Gastrocnemius medialis (tissue), 4 donors: Measurements from ENCODE around the gene SERTAD3. TPM values are rescaled to one million over a fixed set of nuclear protein-coding genes. Genes with fewer than 3 reads are reported as not detected.
A peak's percentile ranks its signal among the peaks of the same experiment; 100 is the strongest.
"Not testable (repeated sequence)": the region's sequence is repeated elsewhere in the genome, so short reads cannot be mapped to it uniquely, and the experiment has no call there.

ENCODE experiments used
- ATAC-seq, 2 donors: fragments of 150-250 bp; one replicate each; pipeline ENCODE4 v1.9.1; 2016
- DNase-seq, 2 donors: peaks; one replicate each; pipeline ENCODE4 v3.0.0-alpha.2; 2019
- H3K27ac ChIP-seq, 4 donors: fragments of 200-600 bp; sonication (generic); 1 replicate in 1 of 4; 2 replicates in 3 of 4; pipeline ENCODE4 v1.5.1; 2016 to 2018; ENCODE audit warnings: mild to moderate bottlenecking in 2 of 4, moderate library complexity in 1 of 4
- H3K27me3 ChIP-seq, 3 donors: fragments of 200-600 bp; sonication (generic) in 2 of 3; 1 replicate in 1 of 3; 2 replicates in 2 of 3; pipeline versions ENCODE4 v1.5.1 to v1.6.0; 2016 to 2019; ENCODE audit warnings: mild to moderate bottlenecking in 1 of 3, moderate library complexity in 1 of 3
- H3K36me3 ChIP-seq, 2 donors: fragments of 200-600 bp; sonication (generic) in 1 of 2; one replicate each; pipeline ENCODE4 v1.5.1; 2017 to 2018
- H3K4me1 ChIP-seq, 2 donors: fragments of 200-600 bp; sonication (generic) in 1 of 2; one replicate each; pipeline ENCODE4 v1.5.1; 2016 to 2017; ENCODE audit warnings: mild to moderate bottlenecking in 2 of 2
- H3K4me3 ChIP-seq, 4 donors: fragments of 200-600 bp; sonication (generic) in 3 of 4; 1 replicate in 1 of 4; 2 replicates in 3 of 4; pipeline ENCODE4 v1.5.1; 2016 to 2019; ENCODE audit warnings: mild to moderate bottlenecking in 2 of 4
- H3K9me3 ChIP-seq, 3 donors: fragments of 200-600 bp; sonication (generic) in 2 of 3; 1 replicate in 1 of 3; 2 replicates in 2 of 3; pipeline ENCODE4 v1.5.1; 2016 to 2019
- POLR2A ChIP-seq, 2 donors: fragments of 450-650 bp; IDR thresholded peaks; one replicate each; pipeline ENCODE4 v1.6.1; 2017; ENCODE audit warnings: antibody characterized with exemption in 2 of 2, mild to moderate bottlenecking in 2 of 2, moderate library complexity in 2 of 2
- in situ Hi-C, 4 donors: fragments of 200-750 bp; cut with MboI; loops; one replicate each; pipeline versions ENCODE4 v1.15.0 to v1.8.0; 2017; ENCODE audit warnings: low sequenced_read_pairs in 4 of 4
- intact Hi-C: fragments of 100-400 bp; cut with DNase I; formaldehyde crosslinking; loops from one replicate; pipeline ENCODE4 v1.15.1; 2023; ENCODE audit warnings: low total_unique reads
- total RNA-seq, 4 donors: library from RNA; depleted of rRNA; stranded (reverse); fragments of >200 nt; gene quantifications; one replicate each; pipeline versions ENCODE4 v1.1.0 to v1.2.3, GENCODE V29; 2016
- TF ChIP-seq, protein P1 (sequence below), 5 experiments: fragments of 450-650 bp in 3 of 5; fragments of 200-600 bp in 2 of 5; sonication (generic) in 2 of 5; IDR thresholded peaks in 4 of 5; conservative IDR thresholded peaks in 1 of 5; 1 replicate in 4 of 5; 2 replicates in 1 of 5; pipeline ENCODE4 v1.5.1; 2016 to 2019; ENCODE audit warnings: antibody characterized with exemption in 5 of 5, mild to moderate bottlenecking in 3 of 5, moderate library complexity in 3 of 5

Gene SERTAD3
- total RNA-seq, 4 donors from 2014 or later, result 12.7 to 24.4 (median 18.1) TPM

DNA sequence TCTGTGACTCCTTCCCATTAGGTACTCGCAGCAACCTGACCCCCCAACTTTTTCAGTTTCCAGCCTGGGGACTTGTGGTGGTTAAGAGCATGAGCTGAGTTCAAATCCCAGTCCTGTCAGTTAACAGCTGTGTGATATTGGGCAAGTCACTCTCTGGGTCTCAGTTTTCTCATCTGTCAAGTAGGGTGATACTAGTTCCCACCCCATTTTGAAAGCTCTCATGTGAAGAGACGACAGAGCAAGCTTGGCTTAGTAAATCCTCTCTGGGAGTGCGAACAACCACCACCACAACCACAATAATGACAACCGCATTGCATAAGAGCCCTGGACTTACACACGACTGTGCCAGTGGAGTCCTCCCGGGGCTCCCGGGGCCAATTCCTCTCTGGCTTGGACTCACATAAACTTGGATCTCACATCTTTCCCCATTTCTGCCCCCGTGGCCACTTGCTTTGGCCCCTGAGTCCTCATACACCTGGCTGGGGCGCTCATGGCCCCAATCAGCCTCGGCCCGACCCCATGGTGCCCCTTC, 21.0 kb upstream of the SERTAD3 start:
- in situ Hi-C loops, result loop anchor here in 1 of 4 donors (10.0 kb wide), 1 partner anchor 50 kb away; the partner anchor contains the start of gene PRX
- ATAC-seq, result peak; percentile 25 to 26
- intact Hi-C loops, result loop anchor here (1.0 to 10.0 kb wide), 7 partner anchors 21 to 630 kb away; partner anchors contain the start of genes C19orf47, DYRK1B, EGLN2 and PLD3
- Histone ChIP-seq H3K9me3 (no peaks in the 10 kb centered on the region), H3K4me1 (peaks cover 5 to 22% of the 10 kb centered on the region in 2 donors), H3K27ac (peak overlapping the region; percentile 97 to 100 (median 98)), H3K36me3 (no peaks in the 10 kb centered on the region), H3K4me3 (peak overlapping the region; percentile 81 to 100 (median 88)), H3K27me3 (no peaks in the 10 kb centered on the region)
- peak in 1 of 2 donors; percentile 67 for DNase-seq
- no peak for TF ChIP-seq POLR2A (IDR thresholded peaks at IDR 0.05)
- TF ChIP-seq, protein P1, sequence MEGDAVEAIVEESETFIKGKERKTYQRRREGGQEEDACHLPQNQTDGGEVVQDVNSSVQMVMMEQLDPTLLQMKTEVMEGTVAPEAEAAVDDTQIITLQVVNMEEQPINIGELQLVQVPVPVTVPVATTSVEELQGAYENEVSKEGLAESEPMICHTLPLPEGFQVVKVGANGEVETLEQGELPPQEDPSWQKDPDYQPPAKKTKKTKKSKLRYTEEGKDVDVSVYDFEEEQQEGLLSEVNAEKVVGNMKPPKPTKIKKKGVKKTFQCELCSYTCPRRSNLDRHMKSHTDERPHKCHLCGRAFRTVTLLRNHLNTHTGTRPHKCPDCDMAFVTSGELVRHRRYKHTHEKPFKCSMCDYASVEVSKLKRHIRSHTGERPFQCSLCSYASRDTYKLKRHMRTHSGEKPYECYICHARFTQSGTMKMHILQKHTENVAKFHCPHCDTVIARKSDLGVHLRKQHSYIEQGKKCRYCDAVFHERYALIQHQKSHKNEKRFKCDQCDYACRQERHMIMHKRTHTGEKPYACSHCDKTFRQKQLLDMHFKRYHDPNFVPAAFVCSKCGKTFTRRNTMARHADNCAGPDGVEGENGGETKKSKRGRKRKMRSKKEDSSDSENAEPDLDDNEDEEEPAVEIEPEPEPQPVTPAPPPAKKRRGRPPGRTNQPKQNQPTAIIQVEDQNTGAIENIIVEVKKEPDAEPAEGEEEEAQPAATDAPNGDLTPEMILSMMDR (IDR thresholded peaks at IDR 0.05 in 4 of 5, conservative IDR thresholded peaks at IDR 0.05 in 1 of 5), result no peak

DNA sequence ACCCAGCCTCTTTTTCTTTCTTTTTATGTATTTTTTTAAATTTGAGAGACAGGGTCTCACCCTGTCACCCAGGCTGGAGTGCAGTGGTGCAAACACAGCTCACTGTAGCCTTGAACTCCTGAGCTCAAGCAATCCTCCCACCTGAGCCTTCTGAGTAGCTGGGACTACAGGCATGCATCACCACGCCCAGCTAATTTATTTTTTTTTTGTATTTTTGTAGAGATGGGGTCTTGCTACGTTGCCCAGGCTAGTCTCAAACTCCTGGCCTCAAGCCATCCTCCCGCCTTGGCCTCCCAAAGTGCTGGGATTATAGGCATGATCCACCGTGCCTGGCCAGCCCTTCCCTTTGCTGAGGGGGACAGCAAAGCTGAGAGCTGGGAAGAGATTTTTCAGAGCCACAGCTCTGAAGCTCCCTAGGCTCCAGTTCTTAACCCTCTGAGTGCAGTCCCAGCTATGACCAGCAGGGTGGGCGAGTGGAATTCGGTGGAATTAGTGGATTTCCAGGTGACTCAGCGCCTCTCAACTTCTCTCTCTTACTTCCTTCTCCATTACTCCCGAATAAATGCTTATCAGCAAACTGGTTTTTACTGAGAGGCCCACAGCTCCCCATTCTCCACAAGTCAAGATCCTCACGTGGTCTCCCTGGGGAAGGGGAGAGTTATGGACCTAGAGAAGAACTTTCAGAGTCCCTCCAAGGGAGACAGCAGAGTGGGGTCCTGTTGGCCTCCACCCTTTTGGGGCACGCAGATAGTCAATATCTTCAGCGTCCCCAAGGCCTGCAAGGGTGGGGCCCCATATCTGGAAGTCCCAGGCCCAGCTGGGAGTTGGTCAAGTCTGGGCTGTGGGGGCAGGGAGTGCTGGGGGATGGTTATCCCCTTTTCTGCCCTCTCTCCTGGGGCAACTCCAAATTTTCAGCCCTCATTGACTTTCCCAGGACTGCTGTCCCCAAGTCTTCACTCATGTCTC, 20.2 kb upstream of the SERTAD3 start:
- in situ Hi-C loops (loop anchor here in 1 of 4 donors (10.0 kb wide), 1 partner anchor 50 kb away; the partner anchor contains the start of gene PRX), intact Hi-C loops (loop anchor here (1.0 to 10.0 kb wide), 7 partner anchors 20 to 630 kb away; partner anchors contain the start of genes C19orf47, DYRK1B, EGLN2 and PLD3)
- Histone ChIP-seq H3K9me3 (no peaks in the 10 kb centered on the region), H3K27ac (peak overlapping the region; percentile 97 to 100 (median 98)), H3K27me3 (no peaks in the 10 kb centered on the region), H3K4me1 (peaks cover 5 to 22% of the 10 kb centered on the region in 2 donors), H3K4me3 (peak overlapping the region; percentile 81 to 100 (median 88)), H3K36me3 (no peaks in the 10 kb centered on the region)
- DNase-seq, result peak in 1 of 2 donors; percentile 82
- TF ChIP-seq, protein P1 (IDR thresholded peaks at IDR 0.05 in 4 of 5, conservative IDR thresholded peaks at IDR 0.05 in 1 of 5), result peak; percentile 77 to 85 (median 82)
- TF ChIP-seq POLR2A (IDR thresholded peaks at IDR 0.05), result no peak
- ATAC-seq, result peak in 1 of 2 donors; percentile 25

GRCh38 chr19:40463587-40464037, 19.5 kb upstream of the SERTAD3 start:
- H3K36me3 ChIP-seq, H3K9me3 ChIP-seq, H3K27me3 ChIP-seq: not testable (repeated sequence)
- Histone ChIP-seq H3K4me1 (peaks cover 5 to 22% of the 10 kb centered on the region in 2 donors), H3K27ac (peak overlapping the region; percentile 97 to 100 (median 98)), H3K4me3 (peak overlapping the region in 3 of 4 donors; percentile 30 to 85 (median 81))
- DNase-seq (peak in 1 of 2 donors; percentile 77), ATAC-seq (peak in 1 of 2 donors; percentile 3)
- intact Hi-C loops, result loop anchor here (10.0 kb wide), 1 partner anchor 629 kb away; the partner anchor contains the start of gene DYRK1B
- in situ Hi-C loops, result loop anchor here in 1 of 4 donors (10.0 kb wide), 1 partner anchor 49 kb away; the partner anchor contains the start of gene PRX

GRCh38 chr19:40461669-40462221, 17.6 kb upstream of the SERTAD3 start:
- TF ChIP-seq, protein P1 (IDR thresholded peaks at IDR 0.05 in 4 of 5, conservative IDR thresholded peaks at IDR 0.05 in 1 of 5), result no peak
- no peak for TF ChIP-seq POLR2A (IDR thresholded peaks at IDR 0.05)
- in situ Hi-C loops, result loop anchor here in 1 of 4 donors (10.0 kb wide), 1 partner anchor 47 kb away; the partner anchor contains the start of gene PRX
- peaks cover 0 to 11% of the 10 kb centered on the region in 2 donors for H3K36me3 ChIP-seq
- DNase-seq (no peak), ATAC-seq (no peak)
- no peak overlapping the region for H3K4me3 ChIP-seq
- H3K27ac ChIP-seq, result peak overlapping the region in 3 of 4 donors; percentile 5 to 100 (median 97)
- intact Hi-C loops, result loop anchor here (10.0 kb wide), 1 partner anchor 627 kb away; the partner anchor contains the start of gene DYRK1B
- H3K4me1 ChIP-seq, result peaks cover 5 to 18% of the 10 kb centered on the region in 2 donors
- H3K9me3 ChIP-seq, result no peaks in the 10 kb centered on the region
- no peaks in the 10 kb centered on the region for H3K27me3 ChIP-seq
